ENCODE results near the gene ETFA.
A peak's percentile ranks its signal among the peaks of the same experiment; 100 is the strongest.

ETFA gene

GRCh38 chr15:76345880-76346668, 34.8 kb upstream of the ETFA start:
- Histone ChIP-seq H3K4me3 (peak overlapping the region; percentile 5 to 41), H3K4me1 (peaks cover 0 to 43% (median 35%) of the 10 kb centered on the region in 4 donors), H3K9me3 (no peaks in the 10 kb centered on the region), H3K36me3 (peaks cover 0 to 9% (median 0%) of the 10 kb centered on the region in 3 donors), H3K27ac (no peak overlapping the region), H3K27me3 (peaks cover 22 to 79% of the 10 kb centered on the region in 2 donors)
- intact Hi-C loops (cut with DNase I; ENCODE audit: low total_unique reads), result no loop called here
- no peak for DNase-seq
- TF ChIP-seq CTCF (IDR thresholded peaks at IDR 0.05), result no peak

- DNase-seq, result no peak
- Histone ChIP-seq H3K9me3 (no peaks in the 10 kb centered on the region), H3K4me3 (no peak overlapping the region), H3K27me3 (peaks cover 24 to 85% of the 10 kb centered on the region in 2 donors), H3K27ac (no peak overlapping the region), H3K36me3 (peaks cover 0 to 8% (median 0%) of the 10 kb centered on the region in 3 donors), H3K4me1 (peaks cover 2 to 48% (median 41%) of the 10 kb centered on the region in 4 donors)
- intact Hi-C loops (cut with DNase I; ENCODE audit: low total_unique reads), result no loop called here
- no peak for TF ChIP-seq CTCF (IDR thresholded peaks at IDR 0.05)
These were observed 34.3 kb upstream of the ETFA start for GRCh38 chr15:76345583-76345879.

GRCh38 chr15:76344893-76345582, 33.8 kb upstream of the ETFA start:
- Histone ChIP-seq H3K9me3 (no peaks in the 10 kb centered on the region), H3K27me3 (peaks cover 25 to 90% of the 10 kb centered on the region in 2 donors), H3K36me3 (peaks cover 0 to 3% (median 0%) of the 10 kb centered on the region in 3 donors), H3K4me3 (no peak overlapping the region), H3K27ac (no peak overlapping the region), H3K4me1 (peaks cover 3 to 53% (median 46%) of the 10 kb centered on the region in 4 donors)
- no peak for TF ChIP-seq CTCF (IDR thresholded peaks at IDR 0.05)
- intact Hi-C loops (cut with DNase I; ENCODE audit: low total_unique reads), result no loop called here
- DNase-seq, result no peak

- no peak for DNase-seq
- no peaks in the 10 kb centered on the region for H3K9me3 ChIP-seq
- no peak overlapping the region for H3K27ac ChIP-seq
- peaks cover 3 to 61% (median 54%) of the 10 kb centered on the region in 4 donors for H3K4me1 ChIP-seq
- no peak for TF ChIP-seq CTCF (IDR thresholded peaks at IDR 0.05)
- no peaks in the 10 kb centered on the region for H3K36me3 ChIP-seq
- peaks cover 25 to 99% of the 10 kb centered on the region in 2 donors for H3K27me3 ChIP-seq
- H3K4me3 ChIP-seq, result no peak overlapping the region
- intact Hi-C loops (cut with DNase I; ENCODE audit: low total_unique reads), result no loop called here
These were observed 32.2 kb upstream of the ETFA start for GRCh38 chr15:76343313-76343996.

- Histone ChIP-seq H3K27ac (no peak overlapping the region), H3K4me1 (peaks cover 3 to 67% (median 59%) of the 10 kb centered on the region in 4 donors)
- no peak for TF ChIP-seq CTCF (IDR thresholded peaks at IDR 0.05)
These were observed 31.3 kb upstream of the ETFA start for GRCh38 chr15:76342382-76343201.

More at GRCh38 chr15:76342382-76343201, 31.3 kb upstream of the ETFA start:
- Histone ChIP-seq H3K4me3 (peak overlapping the region in 1 of 2 donors; percentile 1), H3K27me3 (peaks cover 29 to 100% of the 10 kb centered on the region in 2 donors), H3K36me3 (no peaks in the 10 kb centered on the region), H3K9me3 (no peaks in the 10 kb centered on the region)
- intact Hi-C loops (cut with DNase I; ENCODE audit: low total_unique reads), result no loop called here
- no peak for DNase-seq
